NCI-H2107 (cell line): ENCODE measurements around the gene CGNL1.

Experiments
- DNase-seq: peaks from one replicate; lab custom pipeline; 2025; lab: John Stamatoyannopoulos, UW

CGNL1 gene

DNA sequence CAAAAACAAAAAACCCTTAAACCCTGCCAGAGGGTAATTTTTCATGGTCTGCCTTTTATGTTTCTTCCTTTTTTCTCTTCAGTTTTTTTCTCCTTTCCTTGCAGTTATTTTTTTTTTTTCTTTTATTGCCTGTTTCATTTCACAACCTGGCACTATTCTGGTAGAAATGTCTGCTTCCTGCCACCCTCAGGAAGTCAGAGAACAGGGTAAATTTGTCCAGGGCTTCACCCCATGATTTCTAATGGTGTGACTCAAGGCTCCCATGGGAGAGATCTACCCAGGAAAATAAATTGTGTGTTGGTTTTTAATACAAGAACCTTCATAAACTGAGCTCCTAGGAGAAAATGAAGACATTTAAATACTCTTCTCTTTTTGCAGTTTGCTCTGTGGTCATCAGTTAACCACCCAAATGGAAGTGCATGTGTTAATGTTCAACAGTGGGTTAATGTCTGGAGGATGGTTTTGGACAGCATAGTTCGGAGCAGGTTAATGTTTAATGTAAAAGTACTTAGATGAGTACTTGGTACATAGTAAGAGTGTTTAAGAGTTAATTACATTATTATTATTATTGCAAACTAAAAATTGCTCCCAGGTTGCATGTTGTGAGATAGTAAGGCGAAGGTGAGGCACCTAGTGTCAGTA lies 45.9 kb downstream of the CGNL1 start:
- no peak for DNase-seq

DNA sequence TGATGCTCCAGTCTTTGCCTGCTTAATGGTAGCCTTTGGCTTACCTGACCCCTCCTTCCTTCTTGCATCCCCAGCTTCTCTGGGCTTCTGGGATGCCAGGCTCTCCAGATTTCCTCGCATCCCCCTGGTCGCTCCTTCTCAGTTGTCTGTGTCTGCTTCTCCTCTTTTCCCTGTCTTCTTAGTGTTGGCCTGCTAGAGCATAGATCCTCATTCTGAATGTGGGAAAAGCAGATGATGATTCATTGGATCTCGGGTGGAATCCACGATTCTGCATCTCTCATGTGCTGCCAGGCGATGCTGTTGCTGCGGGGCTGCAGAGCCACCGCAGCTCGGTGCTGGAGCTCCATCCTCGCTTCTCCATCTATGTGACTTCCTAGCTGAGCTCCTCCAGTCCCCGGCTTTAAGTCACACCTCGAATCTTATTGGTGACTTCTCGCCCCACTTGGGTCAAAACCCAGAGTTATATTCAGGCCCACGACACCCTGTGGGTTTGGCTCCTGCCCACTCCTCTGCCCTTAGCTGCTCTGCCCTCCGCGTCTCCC lies 47.4 kb downstream of the CGNL1 start:
- no peak for DNase-seq

DNA sequence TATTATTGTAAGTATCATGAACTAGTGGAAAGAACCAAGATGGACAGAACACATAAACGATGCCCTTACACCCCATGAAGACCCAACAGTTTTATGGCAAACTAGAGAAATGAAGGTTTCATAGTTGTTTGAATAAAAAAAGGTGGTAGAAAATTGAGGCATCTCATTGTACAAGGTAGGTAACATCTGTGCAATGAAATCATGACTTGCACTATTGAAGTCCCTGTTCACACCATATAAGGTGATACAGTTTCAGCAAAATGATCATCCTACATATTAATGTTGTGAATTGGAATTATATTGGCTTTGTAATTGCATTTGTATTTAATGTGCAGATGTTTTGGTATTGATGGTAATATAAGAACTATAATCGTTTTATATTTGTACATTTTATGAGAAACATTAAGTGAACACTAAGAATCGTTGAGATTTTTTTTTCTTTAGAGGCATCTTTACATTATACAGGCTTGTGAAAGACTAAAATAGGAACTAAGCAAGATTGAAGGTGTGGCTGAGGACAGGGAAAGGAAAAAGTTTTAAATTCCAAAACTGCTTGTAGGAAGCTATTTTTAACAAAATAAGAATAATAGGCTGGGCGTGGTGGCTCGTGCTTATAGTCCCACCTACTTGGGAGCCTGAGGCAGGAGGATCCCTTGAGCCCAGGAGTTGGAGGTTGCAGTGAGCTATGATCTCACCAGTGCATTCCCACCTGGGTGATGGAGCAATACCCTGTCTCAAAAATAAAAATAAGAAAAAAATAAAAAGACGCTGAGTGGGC lies 48.5 kb downstream of the CGNL1 start:
- no peak for DNase-seq

DNA sequence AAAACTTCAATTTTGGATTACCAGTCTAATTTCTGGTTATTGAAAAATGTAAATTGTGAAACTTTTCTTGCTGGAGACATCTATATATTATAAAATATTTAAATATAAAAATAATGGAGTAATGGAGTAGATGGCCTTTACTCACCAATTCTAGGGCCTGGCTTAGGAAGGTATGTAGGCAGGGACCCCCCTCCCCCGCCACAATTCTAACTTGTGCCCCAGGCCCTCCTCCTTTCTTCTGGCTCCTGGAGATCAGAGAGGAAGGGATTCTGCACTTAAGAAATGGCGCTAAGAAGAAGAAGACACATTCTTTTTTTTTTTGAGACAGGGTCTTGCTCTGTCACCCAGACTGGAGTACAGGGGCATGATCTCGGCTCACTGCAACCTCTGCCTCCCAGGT lies 49.5 kb downstream of the CGNL1 start:
- no peak for DNase-seq

DNA sequence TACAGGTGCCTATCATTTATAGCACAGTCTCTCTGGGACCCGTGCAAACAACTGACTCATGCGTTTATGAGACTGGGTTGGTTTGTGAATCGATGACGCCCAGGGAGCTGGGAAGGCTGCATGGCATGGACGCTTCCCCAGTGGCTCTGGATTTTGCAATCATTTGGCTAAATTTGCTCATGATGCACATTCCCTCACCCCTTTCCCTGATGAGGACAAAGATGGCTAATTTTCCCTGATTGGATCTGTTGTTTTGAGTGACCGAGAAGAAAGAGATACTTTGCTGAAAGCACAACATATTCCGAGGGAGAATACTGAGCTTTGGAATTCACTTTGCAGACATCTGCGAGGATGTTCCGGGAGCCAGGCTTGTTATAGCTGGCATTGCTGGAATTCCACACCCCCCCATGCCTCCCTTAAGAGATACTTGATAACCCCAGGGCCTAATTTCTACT lies 51.1 kb downstream of the CGNL1 start:
- DNase-seq = no peak

DNA sequence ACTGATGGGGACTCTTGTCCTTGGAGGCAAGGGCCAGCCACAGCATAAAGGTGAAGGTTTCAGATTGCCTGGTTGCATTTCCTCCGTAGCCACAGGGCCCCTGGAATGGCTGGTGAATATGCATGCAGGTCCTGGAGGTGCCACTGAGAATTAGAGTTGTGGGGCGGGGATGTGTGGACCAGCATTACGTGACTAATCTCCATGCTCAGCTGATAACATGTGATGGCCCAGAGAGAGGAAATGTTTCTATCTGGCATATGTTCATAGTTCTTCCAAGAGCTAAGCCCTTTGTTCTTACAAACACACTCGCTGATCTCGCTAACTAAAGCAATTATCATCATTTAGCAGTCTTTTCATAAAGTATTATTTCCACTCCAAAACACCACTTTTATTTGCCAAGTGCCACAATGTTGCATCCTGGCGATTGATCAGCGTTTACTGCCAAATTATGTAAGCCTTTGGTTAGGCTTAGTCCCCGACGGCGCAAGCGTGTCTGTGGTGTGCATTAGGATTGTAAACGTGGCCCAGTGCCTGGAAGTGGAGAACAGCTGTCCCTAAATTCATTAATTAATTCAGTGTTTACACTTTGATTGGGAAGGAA lies 55.9 kb downstream of the CGNL1 start:
- DNase-seq = no peak

DNA sequence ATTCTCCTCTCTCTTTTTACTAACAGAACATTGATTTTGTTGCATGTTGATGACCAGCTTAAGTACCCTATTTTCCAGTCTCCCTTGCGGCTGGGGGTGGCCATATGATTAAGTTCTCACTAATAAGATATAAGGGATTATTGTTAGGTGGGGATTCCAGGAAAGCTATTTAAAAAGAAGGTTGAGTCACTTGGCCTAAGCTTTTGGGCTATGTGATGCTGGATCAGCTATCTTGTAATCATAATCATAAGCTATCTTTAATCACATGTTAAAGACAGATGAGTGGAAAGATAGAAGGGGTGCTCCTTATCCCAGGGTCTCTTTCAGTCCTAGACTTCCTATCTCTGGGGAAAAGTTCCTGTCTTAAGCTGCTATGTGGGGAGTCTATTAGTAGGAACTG lies 59.9 kb downstream of the CGNL1 start:
- DNase-seq = no peak

DNA sequence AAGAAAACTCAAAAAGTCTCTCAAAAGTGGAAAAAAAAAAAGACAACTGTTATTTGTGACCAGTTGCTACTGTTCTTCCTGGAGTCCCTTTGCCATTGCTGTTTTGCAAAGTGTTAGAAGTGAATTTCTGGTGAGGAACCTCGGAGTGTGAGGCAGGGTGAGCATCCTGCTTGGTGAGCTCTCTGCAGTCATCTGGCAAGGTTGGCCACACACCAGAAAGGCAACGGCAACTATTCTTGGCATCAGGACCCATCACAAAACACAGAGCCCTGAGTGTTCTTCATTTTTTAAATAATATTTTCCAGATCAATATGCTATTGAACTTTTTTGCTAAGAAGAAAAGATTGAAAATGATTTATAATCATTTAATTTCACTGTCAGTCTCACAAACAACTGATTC lies 60.7 kb downstream of the CGNL1 start:
- no peak for DNase-seq

DNA sequence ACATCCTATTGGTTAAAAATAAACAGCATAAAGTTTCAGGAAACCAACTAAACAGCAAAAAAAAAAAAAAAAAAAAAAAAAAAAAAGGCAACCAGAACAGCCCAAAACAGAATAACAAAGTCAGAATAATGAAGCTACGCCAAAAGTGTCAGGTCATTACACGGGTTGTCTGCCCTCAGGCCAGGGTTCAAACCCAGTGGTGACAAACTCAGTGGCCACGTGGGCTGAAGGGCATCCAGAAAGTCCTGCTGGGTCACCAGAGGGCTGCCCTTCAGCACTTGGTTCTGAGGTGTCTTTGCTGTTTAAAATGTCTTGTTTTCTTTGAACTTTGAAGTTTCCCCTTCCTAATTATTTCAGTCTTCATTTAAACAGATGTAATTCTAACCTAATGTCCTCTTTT lies 61.3 kb downstream of the CGNL1 start:
- no peak for DNase-seq

DNA sequence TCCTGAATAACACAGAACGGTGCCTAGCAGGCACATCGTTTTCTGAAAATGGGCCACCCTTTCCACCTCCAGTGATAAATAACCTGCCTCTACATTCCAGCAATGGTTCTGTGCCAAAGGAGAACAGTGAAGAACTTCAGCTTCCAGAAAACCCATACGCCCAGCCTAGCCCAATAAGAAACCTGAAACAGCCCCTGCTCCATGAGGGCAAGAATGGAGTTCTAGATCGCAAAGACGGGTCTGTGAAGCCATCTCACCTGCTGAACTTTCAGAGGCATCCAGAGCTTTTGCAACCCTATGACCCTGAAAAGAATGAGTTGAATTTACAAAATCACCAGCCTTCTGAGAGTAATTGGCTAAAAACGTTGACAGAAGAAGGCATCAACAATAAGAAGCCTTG lies 61.9 kb downstream of the CGNL1 start:
- no peak for DNase-seq

DNA sequence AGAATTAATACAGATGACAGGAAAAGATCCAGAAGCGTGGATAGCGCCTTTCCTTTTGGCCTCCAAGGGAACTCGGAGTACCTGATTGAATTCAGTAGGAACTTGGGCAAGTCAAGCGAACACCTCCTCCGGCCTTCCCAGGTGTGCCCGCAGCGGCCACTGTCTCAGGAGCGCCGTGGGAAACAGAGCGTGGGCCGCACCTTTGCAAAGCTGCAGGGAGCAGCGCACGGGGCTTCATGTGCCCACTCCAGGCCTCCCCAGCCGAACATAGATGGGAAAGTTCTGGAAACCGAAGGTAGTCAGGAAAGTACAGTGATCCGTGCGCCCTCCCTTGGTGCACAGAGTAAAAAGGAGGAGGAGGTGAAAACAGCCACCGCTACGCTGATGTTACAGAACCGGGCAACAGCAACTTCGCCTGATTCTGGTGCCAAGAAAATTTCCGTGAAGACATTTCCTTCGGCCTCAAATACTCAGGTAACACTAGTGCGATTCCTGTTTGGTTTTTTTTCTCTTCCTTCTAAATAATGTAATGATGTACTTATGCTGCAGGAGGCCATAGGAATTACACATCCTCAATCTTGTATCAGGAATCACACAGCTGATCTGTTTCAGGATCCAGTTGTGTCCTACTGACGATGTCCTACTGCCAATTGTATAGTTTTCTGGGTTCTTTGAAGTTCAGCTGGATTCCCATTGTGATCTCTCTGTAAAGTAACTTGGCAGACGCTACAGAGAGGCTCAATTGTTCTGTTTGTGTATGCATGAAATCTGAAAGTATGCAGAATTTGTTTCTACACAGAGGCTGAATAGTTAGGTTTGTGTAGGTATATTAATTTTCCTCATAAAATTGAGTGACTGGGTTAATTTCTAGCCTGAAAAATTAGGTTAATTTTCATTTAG lies 63.1 kb downstream of the CGNL1 start:
- DNase-seq = no peak

DNA sequence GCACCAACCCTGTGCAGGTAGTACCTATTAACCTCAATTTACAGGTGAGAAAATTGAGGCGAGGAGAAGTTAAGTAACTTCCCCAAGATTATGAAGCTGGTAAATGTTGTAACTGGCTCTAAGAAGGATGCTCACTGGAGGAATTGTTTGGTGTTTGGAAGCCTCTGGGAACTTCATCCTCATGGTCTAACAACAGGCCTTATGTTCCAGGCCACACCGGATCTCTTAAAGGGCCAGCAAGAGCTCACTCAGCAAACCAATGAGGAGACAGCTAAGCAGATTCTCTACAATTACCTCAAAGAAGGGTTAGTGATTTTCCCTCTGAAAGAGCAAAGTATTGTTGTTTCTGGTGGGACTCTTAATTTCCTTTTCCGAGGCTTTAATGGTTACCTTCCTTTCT lies 63.9 kb downstream of the CGNL1 start:
- DNase-seq = no peak

DNA sequence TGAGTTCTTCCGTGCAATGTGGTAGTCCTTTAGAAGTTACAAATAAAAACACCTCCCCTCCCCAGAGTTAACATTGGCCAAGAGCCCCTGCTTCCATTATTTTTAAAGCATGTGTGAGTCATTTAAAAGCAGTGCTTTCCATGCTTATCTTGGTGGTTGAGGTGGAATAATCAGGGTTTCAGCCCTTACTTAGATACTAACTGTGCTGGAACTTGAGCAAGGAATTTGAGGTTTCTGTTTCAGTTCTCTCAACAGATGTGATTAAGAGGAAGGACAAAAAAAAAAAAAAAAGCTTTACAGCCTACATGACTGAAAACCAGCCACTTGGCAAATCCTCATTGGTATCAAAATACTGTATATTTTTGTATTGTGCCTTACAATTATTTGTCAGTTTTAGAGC lies 64.5 kb downstream of the CGNL1 start:
- DNase-seq = no peak

DNA sequence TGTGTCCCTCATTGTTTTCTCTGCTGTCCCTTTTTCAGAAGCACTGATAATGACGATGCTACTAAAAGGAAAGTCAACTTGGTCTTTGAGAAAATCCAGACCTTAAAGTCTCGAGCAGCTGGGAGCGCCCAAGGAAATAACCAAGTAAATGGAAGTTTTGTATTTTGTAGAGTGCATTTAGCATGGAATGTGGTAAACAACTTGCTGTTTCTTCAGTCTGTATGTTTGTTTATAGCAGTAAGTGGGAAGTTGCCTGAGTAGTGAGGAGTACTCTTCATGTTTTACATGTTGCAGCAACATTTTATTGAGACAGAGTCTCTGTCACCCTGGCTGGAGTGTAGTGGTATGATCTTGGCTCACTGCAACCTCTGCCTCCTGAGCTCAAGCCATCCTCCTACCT lies 66.0 kb downstream of the CGNL1 start:
- DNase-seq = no peak

DNA sequence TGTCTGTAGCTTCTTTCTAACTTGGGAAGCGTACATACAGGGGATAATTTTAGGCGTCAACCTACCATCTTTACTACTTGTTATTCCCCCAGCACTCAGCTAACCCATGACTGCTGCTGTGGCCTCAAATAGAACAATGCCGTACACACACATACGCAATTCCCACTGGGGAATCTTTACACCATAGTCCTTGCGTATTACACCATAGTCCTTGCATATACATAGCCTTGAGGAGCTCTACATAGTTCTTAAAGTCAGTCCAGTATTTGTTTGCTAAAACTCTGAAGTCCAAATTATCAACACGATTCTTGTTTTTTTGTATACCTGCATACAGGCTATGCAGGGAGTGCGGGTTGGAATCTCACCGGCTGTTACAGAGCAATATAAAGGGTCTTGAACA lies 67.2 kb downstream of the CGNL1 start:
- no peak for DNase-seq

DNA sequence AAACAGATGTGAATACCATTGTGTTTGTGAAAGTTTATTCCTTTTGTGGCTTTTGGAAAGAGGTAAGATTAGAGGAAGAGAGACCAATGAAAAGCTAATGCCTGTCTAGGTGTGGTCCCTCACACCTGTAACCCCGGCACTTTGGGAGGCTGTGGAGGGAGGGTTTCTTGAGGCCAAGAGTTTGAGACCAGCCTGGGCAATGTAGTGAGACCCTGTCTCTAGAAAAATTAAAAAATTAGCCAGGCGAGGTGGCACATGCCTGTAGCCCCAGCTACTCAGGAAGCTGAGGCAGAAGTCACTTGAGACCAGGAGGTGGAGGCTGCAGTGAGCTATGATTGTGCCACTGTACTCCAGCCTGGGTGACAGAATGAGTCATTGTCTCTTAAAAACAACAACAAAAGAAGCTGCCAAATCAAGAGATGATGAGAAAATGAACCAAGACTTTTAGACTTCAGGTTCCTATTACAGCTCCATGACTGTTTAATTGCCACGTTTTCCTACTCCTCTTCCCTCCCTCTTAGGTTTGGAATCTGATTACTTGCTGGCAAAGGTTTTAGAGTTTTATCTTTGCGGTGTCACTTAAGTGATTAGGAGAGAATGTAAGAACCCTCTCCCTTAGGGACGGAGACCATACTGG lies 68.7 kb downstream of the CGNL1 start:
- DNase-seq = no peak

DNA sequence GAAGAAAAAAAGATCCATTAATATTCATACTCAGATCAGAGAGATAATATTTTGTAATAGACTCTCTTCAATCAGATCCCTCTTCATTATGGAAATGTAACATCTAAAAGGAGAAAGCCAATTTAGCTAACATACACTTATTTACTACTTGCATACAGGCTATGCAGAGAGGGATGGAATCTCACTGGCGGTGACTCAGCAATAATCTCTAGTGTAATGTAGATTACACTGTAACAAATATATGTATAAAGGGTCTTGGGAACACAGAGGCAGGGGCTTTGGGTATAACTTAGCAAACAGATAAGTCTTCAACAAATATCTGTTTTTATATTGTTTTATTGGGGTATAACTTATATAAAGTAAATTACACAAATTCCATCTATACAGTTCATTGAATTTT lies 69.6 kb downstream of the CGNL1 start:
- no peak for DNase-seq

DNA sequence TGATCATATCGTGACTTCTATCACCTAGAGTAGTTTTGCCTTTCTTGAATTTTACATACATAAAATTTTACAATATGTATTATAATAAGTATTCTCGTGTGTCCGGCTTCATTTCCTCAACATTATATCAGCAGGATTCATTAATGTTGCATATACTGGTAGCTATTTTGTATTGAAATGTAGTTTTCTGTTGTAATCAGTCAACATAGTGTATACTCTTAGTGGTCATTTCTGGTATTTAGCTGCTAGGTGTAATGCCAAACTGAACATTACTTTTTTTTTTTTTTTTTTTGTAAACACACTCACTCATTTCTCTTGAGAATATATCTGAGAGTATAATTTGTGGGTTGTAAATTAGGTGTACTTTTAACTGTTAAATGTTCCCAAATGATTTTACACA lies 70.1 kb downstream of the CGNL1 start:
- DNase-seq = no peak

DNA sequence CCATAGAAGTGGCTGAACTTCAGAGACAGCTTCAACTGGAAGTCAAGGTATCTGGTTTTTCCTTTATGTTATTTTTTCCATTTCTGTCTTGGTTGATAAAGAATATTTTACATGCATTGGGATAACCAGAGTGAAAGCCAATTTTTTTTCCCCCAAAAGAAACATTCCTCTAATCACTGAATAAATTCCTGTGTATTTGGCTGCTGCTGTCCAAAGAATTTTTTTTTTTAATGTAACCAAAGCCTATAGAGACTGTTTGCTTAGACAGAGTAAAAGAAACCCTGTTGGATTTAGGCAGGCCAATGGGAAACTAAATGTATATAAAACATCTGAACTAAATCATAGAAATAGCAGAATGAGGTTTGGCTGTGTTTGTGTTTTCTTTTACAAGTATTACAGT lies 75.2 kb downstream of the CGNL1 start:
- DNase-seq = no peak

DNA sequence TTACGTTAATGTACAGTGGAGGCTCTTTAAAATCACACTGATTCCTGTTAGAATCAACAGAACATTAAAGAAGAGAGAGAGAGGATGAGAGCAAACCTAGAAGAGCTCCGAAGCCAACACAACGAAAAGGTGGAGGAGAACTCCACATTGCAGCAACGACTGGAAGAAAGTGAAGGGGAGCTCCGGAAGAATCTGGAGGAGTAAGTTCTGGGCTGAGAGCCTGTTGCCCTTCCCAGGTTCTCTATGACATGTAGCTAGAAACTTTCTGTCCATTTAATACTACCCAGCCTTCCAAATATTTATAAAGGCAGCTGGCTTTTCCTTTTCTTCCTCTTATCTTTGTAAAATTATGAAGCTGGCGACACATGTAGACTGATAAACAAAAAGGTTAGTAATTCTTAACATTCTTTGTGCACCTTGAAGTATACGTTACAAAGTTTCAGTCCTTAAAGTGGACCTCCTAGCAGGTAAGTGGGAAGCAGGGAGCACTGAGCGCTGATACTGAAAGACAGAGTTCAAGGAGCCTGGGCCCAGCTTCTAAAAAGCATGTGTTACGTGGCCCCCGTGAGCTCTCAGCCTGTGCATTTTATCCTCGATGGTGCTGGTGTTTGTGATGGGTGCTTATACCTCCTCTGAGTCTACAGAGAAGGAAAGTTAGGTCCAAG lies 75.9 kb downstream of the CGNL1 start:
- DNase-seq = no peak

DNA sequence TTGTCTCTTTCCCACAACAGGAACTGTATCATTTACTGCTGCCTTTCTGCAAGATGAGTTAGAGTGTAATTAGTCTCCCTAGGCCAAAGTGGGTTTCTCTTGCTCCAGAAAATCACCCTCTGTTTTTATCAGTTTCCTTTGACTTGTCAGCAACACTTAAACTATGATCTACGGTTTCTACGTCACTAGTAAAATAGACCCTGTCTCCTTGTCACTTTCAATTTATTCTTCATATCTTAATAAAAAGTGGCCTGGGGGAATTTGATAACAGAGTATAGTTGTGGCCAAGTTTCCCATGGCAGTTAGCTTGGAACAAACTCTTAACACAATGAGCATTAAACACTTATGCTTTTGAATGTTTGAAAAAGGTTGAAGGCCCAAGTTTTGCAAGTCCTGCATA lies 79.6 kb downstream of the CGNL1 start:
- DNase-seq = no peak
